H1 (cell line): ENCODE data around the gene ZNF777.
"Not testable (repeated sequence)": the region's sequence is repeated elsewhere in the genome, so short reads cannot be mapped to it uniquely, and the experiment has no call there.

ENCODE experiments used
- CBX5 ChIP-seq: fragments of 300-800, 300-1000 bp; sonication (generic); IDR thresholded peaks from 2 replicates; pipeline ENCODE4 v1.7.1; 2016; ENCODE audit warnings: antibody characterized with exemption, low read length, low read depth
- CBX8 ChIP-seq: fragments of 300-800, 300-1000 bp; sonication (generic); IDR thresholded peaks from 2 replicates; pipeline ENCODE4 v1.7.1; 2016; ENCODE audit warnings: low read depth, low read length, borderline replicate concordance
- CHD1 ChIP-seq: IDR thresholded peaks from 2 replicates; pipeline ENCODE4 v1.6.1; 2012; ENCODE audit warnings: low read depth, low read length, improper control_type of control experiment
- EZH2 ChIP-seq: fragments of 200-600 bp; sonication (generic); IDR thresholded peaks from 2 replicates; pipeline ENCODE4 v1.7.1; 2012; ENCODE audit warnings: low read depth, mild to moderate bottlenecking, moderate library complexity, low read length, inconsistent platforms; ENCODE audit not compliant: severe bottlenecking
- JUND ChIP-seq: IDR thresholded peaks from 2 replicates; pipeline ENCODE4 v1.6.1; 2011; ENCODE audit warnings: mild to moderate bottlenecking, improper control_type of control experiment, low read length
- MAFK ChIP-seq: IDR thresholded peaks from 2 replicates; pipeline ENCODE4 v1.6.1; 2012; ENCODE audit warnings: low read depth, mild to moderate bottlenecking, improper control_type of control experiment, low read length
- POLR2A ChIP-seq, 2 experiments: IDR thresholded peaks; 1 replicate in 1 of 2; 2 replicates in 1 of 2; pipeline ENCODE4 v1.6.1; 2011; ENCODE audit warnings: low read depth in 2 of 2, low read length in 2 of 2, mild to moderate bottlenecking in 2 of 2; ENCODE audit errors: control extremely low read depth in 1 of 2
- POLR2AphosphoS5 ChIP-seq: IDR thresholded peaks from 2 replicates; pipeline ENCODE4 v1.6.1; 2011; ENCODE audit warnings: low read depth, low read length
- RAD21 ChIP-seq, 2 experiments: IDR thresholded peaks in 1 of 2; conservative IDR thresholded peaks in 1 of 2; 2 replicates each; pipeline ENCODE4 v1.6.1; 2011; ENCODE audit warnings: low read depth in 2 of 2, low read length in 2 of 2, improper control_type of control experiment in 1 of 2, inconsistent platforms in 1 of 2, mild to moderate bottlenecking in 1 of 2, moderate library complexity in 1 of 2
- TAF1 ChIP-seq: IDR thresholded peaks from 2 replicates; pipeline ENCODE4 v1.6.1; 2011; ENCODE audit warnings: mild to moderate bottlenecking, low read depth, low read length
- TF ChIP-seq, protein P1 (sequence below): IDR thresholded peaks from 2 replicates; pipeline ENCODE4 v1.6.1; 2011; ENCODE audit warnings: low read length, improper control_type of control experiment
- TF ChIP-seq, protein P2 (sequence below), 3 experiments: IDR thresholded peaks; 1 replicate in 2 of 3; 2 replicates in 1 of 3; pipeline versions ENCODE4 v1.5.1 to v1.6.1; 2011; ENCODE audit warnings: low read length in 3 of 3, mild to moderate bottlenecking in 3 of 3, inconsistent platforms in 2 of 3, low read depth in 1 of 3, moderate library complexity in 1 of 3; ENCODE audit not compliant: insufficient read depth in 1 of 3; ENCODE audit errors: control extremely low read depth in 1 of 3
- TF ChIP-seq, protein P3 (sequence below): IDR thresholded peaks from 2 replicates; pipeline ENCODE4 v1.6.1; 2012; ENCODE audit warnings: inconsistent platforms

GRCh38 chr7:149388550-149389335 is 72.1 kb downstream of the ZNF777 start:
- TF ChIP-seq, protein P1, sequence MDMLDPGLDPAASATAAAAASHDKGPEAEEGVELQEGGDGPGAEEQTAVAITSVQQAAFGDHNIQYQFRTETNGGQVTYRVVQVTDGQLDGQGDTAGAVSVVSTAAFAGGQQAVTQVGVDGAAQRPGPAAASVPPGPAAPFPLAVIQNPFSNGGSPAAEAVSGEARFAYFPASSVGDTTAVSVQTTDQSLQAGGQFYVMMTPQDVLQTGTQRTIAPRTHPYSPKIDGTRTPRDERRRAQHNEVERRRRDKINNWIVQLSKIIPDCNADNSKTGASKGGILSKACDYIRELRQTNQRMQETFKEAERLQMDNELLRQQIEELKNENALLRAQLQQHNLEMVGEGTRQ, result not testable (repeated sequence)
- TF ChIP-seq, protein P2, sequence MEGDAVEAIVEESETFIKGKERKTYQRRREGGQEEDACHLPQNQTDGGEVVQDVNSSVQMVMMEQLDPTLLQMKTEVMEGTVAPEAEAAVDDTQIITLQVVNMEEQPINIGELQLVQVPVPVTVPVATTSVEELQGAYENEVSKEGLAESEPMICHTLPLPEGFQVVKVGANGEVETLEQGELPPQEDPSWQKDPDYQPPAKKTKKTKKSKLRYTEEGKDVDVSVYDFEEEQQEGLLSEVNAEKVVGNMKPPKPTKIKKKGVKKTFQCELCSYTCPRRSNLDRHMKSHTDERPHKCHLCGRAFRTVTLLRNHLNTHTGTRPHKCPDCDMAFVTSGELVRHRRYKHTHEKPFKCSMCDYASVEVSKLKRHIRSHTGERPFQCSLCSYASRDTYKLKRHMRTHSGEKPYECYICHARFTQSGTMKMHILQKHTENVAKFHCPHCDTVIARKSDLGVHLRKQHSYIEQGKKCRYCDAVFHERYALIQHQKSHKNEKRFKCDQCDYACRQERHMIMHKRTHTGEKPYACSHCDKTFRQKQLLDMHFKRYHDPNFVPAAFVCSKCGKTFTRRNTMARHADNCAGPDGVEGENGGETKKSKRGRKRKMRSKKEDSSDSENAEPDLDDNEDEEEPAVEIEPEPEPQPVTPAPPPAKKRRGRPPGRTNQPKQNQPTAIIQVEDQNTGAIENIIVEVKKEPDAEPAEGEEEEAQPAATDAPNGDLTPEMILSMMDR (IDR thresholded peaks at IDR 0.05; ENCODE audit: control extremely low read depth in 1 of 3, insufficient read depth in 1 of 3, low read depth in 1 of 3, low read length in 3 of 3), result not testable (repeated sequence)
- TF ChIP-seq, protein P3, sequence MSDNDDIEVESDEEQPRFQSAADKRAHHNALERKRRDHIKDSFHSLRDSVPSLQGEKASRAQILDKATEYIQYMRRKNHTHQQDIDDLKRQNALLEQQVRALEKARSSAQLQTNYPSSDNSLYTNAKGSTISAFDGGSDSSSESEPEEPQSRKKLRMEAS, result not testable (repeated sequence)
- TF ChIP-seq JUND; CBX8; CBX5; EZH2; MAFK; CHD1; POLR2AphosphoS5; RAD21 (IDR thresholded peaks at IDR 0.05 in 1 of 2, conservative IDR thresholded peaks at IDR 0.05 in 1 of 2; ENCODE audit: low read depth in 2 of 2, low read length in 2 of 2); TAF1; POLR2A (IDR thresholded peaks at IDR 0.05; ENCODE audit: control extremely low read depth in 1 of 2, low read depth in 2 of 2, low read length in 2 of 2): not testable (repeated sequence)
